K562 (cell line): Measurements from ENCODE around the gene NEB.

ENCODE experiments used
- CEBPB ChIP-seq: fragments of 450-650 bp; IDR thresholded peaks from 2 replicates; pipeline ENCODE4 v1.6.1; 2016; ENCODE audit warnings: missing genetic modification characterization, missing compliant biosample characterization
- CEBPZ ChIP-seq: fragments of 150-350 bp; IDR thresholded peaks from 2 replicates; pipeline ENCODE4 v1.6.1; 2014; ENCODE audit warnings: low read depth, mild to moderate bottlenecking, low read length, borderline replicate concordance
- CTCF ChIP-seq, 3 experiments: IDR thresholded peaks in 2 of 3; conservative IDR thresholded peaks in 1 of 3; 2 replicates each; pipeline ENCODE4 v1.5.1; 2011 to 2012; ENCODE audit warnings: low read length in 3 of 3, mild to moderate bottlenecking in 3 of 3, control low read depth in 2 of 3, improper control_type of control experiment in 1 of 3, inconsistent platforms in 1 of 3, low read depth in 1 of 3, mixed read lengths in 1 of 3, moderate library complexity in 1 of 3; ENCODE audit not compliant: insufficient read depth in 2 of 3
- EZH2 ChIP-seq: IDR thresholded peaks from 2 replicates; pipeline ENCODE4 v1.6.1; 2012; ENCODE audit warnings: low read depth, mild to moderate bottlenecking, inconsistent platforms, low read length, borderline replicate concordance
- FOXK1 ChIP-seq: sonication (generic); formaldehyde crosslinking; IDR thresholded peaks from 2 replicates; pipeline ENCODE4 v1.8.0; 2022; ENCODE audit warnings: missing genetic modification reagents, mild to moderate bottlenecking, borderline replicate concordance
- KDM1A ChIP-seq, 2 experiments: fragments of 450-650 bp; IDR thresholded peaks; 2 replicates each; pipeline ENCODE4 v1.6.1; 2016; ENCODE audit warnings: mild to moderate bottlenecking in 2 of 2
- MAFK ChIP-seq: IDR thresholded peaks from 2 replicates; pipeline ENCODE4 v1.6.1; 2011; ENCODE audit warnings: low read length, improper control_type of control experiment
- MTA1 ChIP-seq: fragments of 450-650 bp; IDR thresholded peaks from 2 replicates; pipeline ENCODE4 v1.6.1; 2017; ENCODE audit warnings: borderline replicate concordance
- POLR2A ChIP-seq: fragments of 450-650 bp; conservative IDR thresholded peaks from 2 replicates; pipeline ENCODE4 v1.6.1; 2016
- SUPT5H ChIP-seq: fragments of 450-650 bp; IDR thresholded peaks from 2 replicates; pipeline ENCODE4 v1.6.1; 2016
- TCF7 ChIP-seq: sonication (generic); IDR thresholded peaks from 2 replicates; pipeline ENCODE4 v1.6.1; 2016; ENCODE audit warnings: antibody characterized with exemption, borderline replicate concordance
- TCF7L2 ChIP-seq: fragments of 150-350 bp; IDR thresholded peaks from 2 replicates; pipeline ENCODE4 v1.6.1; 2016; ENCODE audit warnings: low read depth, mild to moderate bottlenecking, low read length, moderate library complexity
- TOE1 ChIP-seq, 2 experiments: fragments of 450-650 bp in 1 of 2; sonication (generic) in 1 of 2; formaldehyde crosslinking in 1 of 2; IDR thresholded peaks; 2 replicates each; pipeline versions ENCODE4 v1.7.1 to v1.8.0; 2016 to 2022; ENCODE audit warnings: borderline replicate concordance in 2 of 2, mild to moderate bottlenecking in 2 of 2, antibody characterized with exemption in 1 of 2, inconsistent platforms in 1 of 2, low read depth in 1 of 2, missing genetic modification reagents in 1 of 2, moderate library complexity in 1 of 2
- ZBTB49 ChIP-seq: sonication (generic); formaldehyde crosslinking; IDR thresholded peaks from 2 replicates; pipeline ENCODE4 v1.8.0; 2022; ENCODE audit warnings: missing genetic modification reagents, mild to moderate bottlenecking, borderline replicate concordance

GRCh38 chr2:151470556-151470955, 263.7 kb downstream of the NEB start:
- TF ChIP-seq EZH2: no peak
- no peak for TF ChIP-seq TOE1 (IDR thresholded peaks at IDR 0.05; ENCODE audit: borderline replicate concordance)
- no peak for TF ChIP-seq TOE1 (CRISPR knock-in tag; IDR thresholded peaks at IDR 0.05; ENCODE audit: borderline replicate concordance, low read depth)
- TF ChIP-seq CTCF (IDR thresholded peaks at IDR 0.05 in 2 of 3, conservative IDR thresholded peaks at IDR 0.05 in 1 of 3; ENCODE audit: insufficient read depth in 2 of 3, low read depth in 1 of 3, low read length in 3 of 3): no peak
- TF ChIP-seq TCF7: no peak
- TF ChIP-seq SUPT5H: no peak
- no peak for TF ChIP-seq TCF7L2
- TF ChIP-seq CEBPZ: no peak
- no peak for TF ChIP-seq MTA1
- no peak for TF ChIP-seq CEBPB
- TF ChIP-seq ZBTB49 (CRISPR knock-in tag): no peak
- TF ChIP-seq MAFK: no peak
- TF ChIP-seq POLR2A: no peak
- TF ChIP-seq FOXK1 (CRISPR knock-in tag): no peak
- TF ChIP-seq KDM1A (IDR thresholded peaks at IDR 0.05): no peak
